Pancreas (tissue), 10 donors: ENCODE data around the gene GCNT2. TPM values are rescaled to one million over a fixed set of nuclear protein-coding genes. Genes with fewer than 3 reads are reported as not detected.

Experiments used
- ATAC-seq, 4 donors: fragments of 200-7000 bp; cut with Tn5 transposase; one replicate each; pipeline versions ENCODE4 v1.8.0 to v1.9.1; 2020; ENCODE audit warnings: mild to moderate bottlenecking in 4 of 4, moderate library complexity in 4 of 4
- DNase-seq, 6 donors: peaks; one replicate each; pipeline ENCODE4 v3.0.0-alpha.2; 2020
- FAIRE-seq: peaks from 2 replicates; lab custom pipeline; 2012; peaks lifted over from hg19 to GRCh38; lab: Jason Lieb, UNC
- H3K27ac ChIP-seq, 4 donors: fragments of 200-600 bp; sonication (generic); 1 replicate in 3 of 4; 2 replicates in 1 of 4; pipeline versions ENCODE4 v1.5.0 to v1.8.0; 2020
- H3K27me3 ChIP-seq, 4 donors: fragments of 200-600 bp; one replicate each; pipeline ENCODE4 v1.8.0; 2021
- H3K36me3 ChIP-seq, 3 donors: fragments of 200-600 bp; sonication (generic) in 1 of 3; one replicate each; pipeline versions ENCODE4 v1.5.0 to v1.8.0; 2020 to 2021
- H3K4me1 ChIP-seq, 3 donors: fragments of 200-600 bp; one replicate each; pipeline ENCODE4 v1.8.0; 2021
- H3K4me3 ChIP-seq, 4 donors: fragments of 200-600 bp; sonication (generic) in 2 of 4; one replicate each; pipeline versions ENCODE4 v1.5.0 to v1.8.0; 2020 to 2021
- H3K9me3 ChIP-seq, 4 donors: fragments of 200-600 bp; one replicate each; pipeline ENCODE4 v1.8.0; 2021
- WGBS, 2 donors: extraction: QIAGEN DNeasy Blood & Tissue Kit; methylation state at CpG; one replicate each; pipeline ENCODE4 v1.1.7; 2013; 5-methylcytosine and 5-hydroxymethylcytosine counted together
- intact Hi-C, 3 donors: fragments of 100-400 bp; cut with DNase I; formaldehyde crosslinking; loops; one replicate each; pipeline versions ENCODE4 v1.11.1 to v1.14.2; 2022
- polyA plus RNA-seq, 2 donors: library from polyadenylated mRNA; stranded (reverse); fragments of 200-250 nt; gene quantifications; one replicate each; pipeline ENCODE4 v1.2.3, GENCODE V29; 2013
- total RNA-seq, 6 donors: library from RNA; stranded (reverse); fragmentation: NEBNext Ultra II Directional in 4 of 6; extraction: Animal tissue kit (Norgen Biotek cat#: 25700) in 4 of 6; gene quantifications; one replicate each; pipeline versions ENCODE4 v1.2.1 to v1.2.4, GENCODE V29; 2021 to 2023
- TF ChIP-seq, protein P1 (sequence below), 4 donors: fragments of 200-600 bp; sonication (generic) in 3 of 4; IDR thresholded peaks; one replicate each; pipeline versions ENCODE4 v1.5.0 to v1.8.0; 2021; ENCODE audit warnings: antibody characterized with exemption in 4 of 4
- donor health status: healthy with polysubstance abuse.
- donor health status: DM: no; HTN: no; CAD: no; lungs with moderate emphysema.
- donor health status: DM: no; HTN: no; CAD: no.
- donor health status: control.
- donor health status: control.
- donor health status: Bipolar disorder and iron deficiency.
- donor health status: DM: yes; HTN: yes; CAD: no.
- donor health status: DM: no; HTN: no; CAD: no.
- donor health status: DM: no; HTN: no; CAD: no.
- donor health status: DM: yes; HTN: yes; CAD: no.

GCNT2 gene
- total and polyA plus RNA-seq, 8 donors, result 0.91 to 8.3 (median 2.2) TPM

DNA sequence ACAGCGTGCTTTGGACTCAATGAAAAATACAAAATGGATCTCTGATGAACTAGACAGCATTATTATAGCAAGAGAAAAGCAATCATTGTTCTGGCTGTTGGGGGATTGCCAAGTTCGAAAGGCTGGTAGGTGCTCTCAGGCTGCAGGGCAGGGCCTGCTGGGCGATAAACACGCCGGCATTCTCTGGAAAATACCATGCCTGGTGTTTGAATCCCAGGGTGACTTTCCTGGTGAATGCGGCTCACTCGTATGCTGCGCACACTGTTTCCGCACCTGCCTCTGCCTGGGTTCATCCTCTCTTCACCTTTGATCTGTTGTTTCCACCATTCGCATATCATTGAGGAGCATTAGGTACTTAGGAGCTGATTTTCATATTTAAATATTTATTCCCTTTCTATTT lies 37.4 kb downstream of the GCNT2 start:
- Histone ChIP-seq H3K4me1 (peaks cover 0 to 11% (median 7%) of the 10 kb centered on the region in 3 donors), H3K4me3 (no peak overlapping the region), H3K36me3 (no peaks in the 10 kb centered on the region), H3K27ac (no peak overlapping the region), H3K9me3 (no peaks in the 10 kb centered on the region), H3K27me3 (no peaks in the 10 kb centered on the region)
- ATAC-seq (no peak), FAIRE-seq (no peak), DNase-seq (no peak)
- TF ChIP-seq, protein P1, sequence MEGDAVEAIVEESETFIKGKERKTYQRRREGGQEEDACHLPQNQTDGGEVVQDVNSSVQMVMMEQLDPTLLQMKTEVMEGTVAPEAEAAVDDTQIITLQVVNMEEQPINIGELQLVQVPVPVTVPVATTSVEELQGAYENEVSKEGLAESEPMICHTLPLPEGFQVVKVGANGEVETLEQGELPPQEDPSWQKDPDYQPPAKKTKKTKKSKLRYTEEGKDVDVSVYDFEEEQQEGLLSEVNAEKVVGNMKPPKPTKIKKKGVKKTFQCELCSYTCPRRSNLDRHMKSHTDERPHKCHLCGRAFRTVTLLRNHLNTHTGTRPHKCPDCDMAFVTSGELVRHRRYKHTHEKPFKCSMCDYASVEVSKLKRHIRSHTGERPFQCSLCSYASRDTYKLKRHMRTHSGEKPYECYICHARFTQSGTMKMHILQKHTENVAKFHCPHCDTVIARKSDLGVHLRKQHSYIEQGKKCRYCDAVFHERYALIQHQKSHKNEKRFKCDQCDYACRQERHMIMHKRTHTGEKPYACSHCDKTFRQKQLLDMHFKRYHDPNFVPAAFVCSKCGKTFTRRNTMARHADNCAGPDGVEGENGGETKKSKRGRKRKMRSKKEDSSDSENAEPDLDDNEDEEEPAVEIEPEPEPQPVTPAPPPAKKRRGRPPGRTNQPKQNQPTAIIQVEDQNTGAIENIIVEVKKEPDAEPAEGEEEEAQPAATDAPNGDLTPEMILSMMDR (IDR thresholded peaks at IDR 0.05), result no peak
- 75 to 88% methylated on average over 10 of the region's 10 CpGs for WGBS, 2 donors
- intact Hi-C loops, result no loop called here

DNA sequence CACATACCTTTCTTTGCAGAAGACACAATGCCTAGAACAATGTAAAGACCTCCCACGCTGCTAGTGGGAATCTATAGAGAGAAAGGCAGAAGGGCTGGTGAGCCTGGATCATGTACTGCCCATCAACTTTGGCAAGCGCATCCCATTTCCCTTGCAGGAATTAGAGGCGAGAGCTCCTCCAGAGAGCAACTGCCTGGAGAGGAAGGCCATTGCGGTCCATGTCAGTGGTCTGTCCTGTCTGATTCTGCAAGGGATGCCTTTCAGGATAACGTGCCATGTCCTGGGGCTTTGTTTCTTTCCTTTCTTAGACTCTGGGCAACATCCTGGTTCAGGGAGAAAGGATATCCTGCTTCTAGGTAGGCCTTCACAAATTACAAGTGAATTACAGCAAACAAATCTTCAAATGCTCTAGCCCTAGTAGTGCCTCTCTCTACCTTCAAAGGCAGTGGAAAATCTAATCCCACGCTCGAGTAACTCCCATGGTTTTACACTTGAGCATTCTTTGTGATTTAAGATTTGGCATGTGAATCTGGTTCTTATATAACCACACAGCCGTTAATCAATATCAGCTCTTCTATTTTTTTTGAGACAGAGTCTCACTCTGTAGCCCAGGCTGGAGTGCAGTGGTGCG lies 38.5 kb downstream of the GCNT2 start:
- Histone ChIP-seq H3K27ac (no peak overlapping the region), H3K4me1 (peaks cover 0 to 11% (median 7%) of the 10 kb centered on the region in 3 donors), H3K9me3 (no peaks in the 10 kb centered on the region), H3K4me3 (no peak overlapping the region), H3K36me3 (no peaks in the 10 kb centered on the region), H3K27me3 (no peaks in the 10 kb centered on the region)
- DNase-seq, result no peak
- TF ChIP-seq, protein P1 (IDR thresholded peaks at IDR 0.05), result no peak
- no peak for ATAC-seq
- intact Hi-C loops, result no loop called here
- FAIRE-seq, result no peak
- WGBS, 2 donors, result 69 to 76% methylated on average over 9 of the region's 9 CpGs

DNA sequence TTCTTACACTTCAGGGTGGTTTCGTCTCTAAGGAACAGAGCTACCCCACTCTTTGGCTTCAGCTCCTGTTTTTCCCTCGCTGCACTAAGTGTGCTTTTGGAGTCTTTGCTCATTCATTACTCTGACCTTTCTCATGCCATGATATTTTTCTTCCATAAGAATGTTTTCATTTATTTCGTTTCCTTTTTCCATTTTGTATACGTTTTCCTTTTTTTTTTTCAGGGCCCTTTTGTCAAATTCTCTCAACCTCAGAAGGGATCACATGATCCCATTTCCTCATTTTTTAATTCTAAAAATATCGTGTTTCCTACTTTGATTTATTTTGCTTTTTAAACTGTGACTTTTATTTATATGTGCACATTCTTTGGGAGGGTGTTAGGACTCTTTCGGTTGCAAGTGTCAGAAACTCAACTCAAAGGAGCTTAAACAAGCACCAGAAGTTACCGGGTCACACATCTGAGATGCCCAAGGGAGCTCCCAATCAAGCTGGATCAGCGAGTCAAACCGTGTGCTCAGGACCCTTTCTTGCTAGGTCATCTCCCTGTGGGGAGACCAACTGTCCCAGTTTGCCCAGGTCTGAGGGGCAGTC lies 40.6 kb downstream of the GCNT2 start:
- FAIRE-seq, result no peak
- no peak for DNase-seq
- intact Hi-C loops, result no loop called here
- no peaks in the 10 kb centered on the region for H3K9me3 ChIP-seq
- H3K27ac ChIP-seq, result no peak overlapping the region
- H3K36me3 ChIP-seq, result no peaks in the 10 kb centered on the region
- ATAC-seq, result no peak
- TF ChIP-seq, protein P1 (IDR thresholded peaks at IDR 0.05), result no peak
- no peaks in the 10 kb centered on the region for H3K27me3 ChIP-seq
- no peak overlapping the region for H3K4me3 ChIP-seq
- WGBS, 2 donors, result 76 to 80% methylated on average over 9 of the region's 9 CpGs
- peaks cover 0 to 3% (median 2%) of the 10 kb centered on the region in 3 donors for H3K4me1 ChIP-seq

DNA sequence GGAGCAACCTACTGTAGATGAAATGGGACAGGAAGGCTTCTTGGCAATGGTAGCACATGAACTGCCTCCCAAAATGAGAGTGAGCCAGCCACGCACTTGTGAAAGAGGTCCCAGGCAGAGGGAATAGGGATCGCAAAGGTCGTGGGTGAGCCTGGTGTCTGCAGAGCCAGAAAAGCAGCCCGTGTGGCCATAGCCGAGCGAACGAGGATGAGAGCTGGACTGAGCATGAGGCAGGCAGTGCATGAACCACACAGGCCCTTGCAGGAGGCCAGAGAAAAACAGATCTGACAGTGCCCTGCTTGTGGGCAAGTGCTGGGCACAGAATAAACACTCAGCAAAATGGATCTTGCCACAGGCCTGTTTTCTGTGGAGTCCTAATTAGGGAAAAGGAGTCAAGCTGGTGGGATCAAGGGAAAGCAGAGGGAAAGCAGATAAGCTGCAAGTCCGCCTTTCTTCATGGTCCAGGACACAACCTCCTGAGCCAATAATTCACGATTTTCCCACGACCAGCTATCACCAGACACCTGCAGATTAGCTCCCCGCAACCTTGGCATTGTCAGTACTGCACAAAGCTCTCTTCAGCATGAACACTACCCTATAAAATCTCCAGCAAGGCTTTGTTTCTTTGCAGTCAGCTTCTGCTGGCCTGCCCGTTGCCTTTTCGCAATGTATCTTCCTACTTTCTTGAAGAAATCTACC lies 44.0 kb downstream of the GCNT2 start:
- Histone ChIP-seq H3K27me3 (no peaks in the 10 kb centered on the region), H3K4me3 (no peak overlapping the region), H3K9me3 (no peaks in the 10 kb centered on the region), H3K36me3 (no peaks in the 10 kb centered on the region), H3K4me1 (no peaks in the 10 kb centered on the region), H3K27ac (no peak overlapping the region)
- DNase-seq (no peak), ATAC-seq (no peak), FAIRE-seq (no peak)
- TF ChIP-seq, protein P1 (IDR thresholded peaks at IDR 0.05), result no peak
- WGBS, 2 donors, result 75 to 77% methylated on average over 13 of the region's 13 CpGs
- intact Hi-C loops, result no loop called here
